ENCODE data around the gene RASD1.
"Not testable (repeated sequence)": the region's sequence is repeated elsewhere in the genome, so short reads cannot be mapped to it uniquely, and the experiment has no call there.

Gene RASD1

DNA sequence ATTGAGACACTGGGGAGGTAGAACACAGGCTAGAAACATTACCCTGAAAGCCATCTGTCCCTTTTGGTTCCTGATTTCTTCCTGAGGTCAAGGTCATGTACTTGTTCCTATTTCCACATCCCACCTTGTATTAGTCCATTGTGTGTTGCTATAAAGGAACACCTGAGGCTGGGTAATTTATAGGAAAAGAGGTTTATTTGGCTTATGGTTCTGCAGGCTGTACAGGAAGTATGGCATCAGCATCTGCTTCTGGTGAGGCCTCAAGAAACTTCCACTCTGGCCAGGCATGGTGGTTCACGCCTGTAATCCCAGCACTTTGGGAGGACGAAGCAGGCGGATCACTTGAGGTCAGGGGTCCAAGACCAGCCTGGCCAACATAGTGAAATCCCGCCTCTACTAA lies 26.8 kb downstream of the RASD1 start:
- no peak for DNase-seq (ENCODE audit: low read depth, low spot score)

DNA sequence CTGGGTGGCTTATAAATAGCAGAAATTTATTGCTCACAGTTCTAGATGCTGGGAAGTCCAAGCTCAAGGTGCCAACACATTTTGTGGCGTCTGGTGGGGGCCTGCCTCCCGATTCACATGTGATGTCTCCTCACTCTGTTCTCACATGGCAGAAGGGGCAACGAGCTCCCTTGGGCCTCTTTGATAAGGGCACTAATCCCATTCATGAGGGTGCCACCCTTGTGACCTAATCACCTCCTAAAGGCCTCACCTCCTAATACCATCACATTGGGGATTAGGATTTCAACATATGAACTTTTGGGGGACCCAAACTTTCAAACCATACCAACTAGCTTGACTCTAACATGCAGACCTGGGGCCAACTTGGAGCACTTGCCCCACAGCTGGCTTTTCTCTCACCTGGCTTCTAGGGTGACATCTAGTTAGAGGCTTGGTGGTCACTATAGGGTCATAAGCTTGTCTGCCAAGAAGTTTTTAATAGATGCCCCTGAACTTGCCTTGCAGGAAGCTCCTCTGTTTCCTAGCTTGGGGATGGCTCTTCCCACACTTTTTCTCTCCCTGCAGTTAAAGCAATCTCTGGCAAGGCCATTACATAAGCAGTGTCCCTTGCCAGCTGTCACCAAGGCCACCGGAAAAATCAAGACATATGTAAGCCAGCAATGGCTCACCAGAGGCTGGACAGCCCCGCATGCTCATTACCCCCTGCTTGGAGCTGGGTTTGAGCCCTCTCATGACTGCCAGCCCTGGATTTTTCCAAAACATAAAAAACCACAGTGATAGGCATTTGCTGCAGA lies 27.8 kb downstream of the RASD1 start:
- DNase-seq (ENCODE audit: low read depth, low spot score): no peak

DNA sequence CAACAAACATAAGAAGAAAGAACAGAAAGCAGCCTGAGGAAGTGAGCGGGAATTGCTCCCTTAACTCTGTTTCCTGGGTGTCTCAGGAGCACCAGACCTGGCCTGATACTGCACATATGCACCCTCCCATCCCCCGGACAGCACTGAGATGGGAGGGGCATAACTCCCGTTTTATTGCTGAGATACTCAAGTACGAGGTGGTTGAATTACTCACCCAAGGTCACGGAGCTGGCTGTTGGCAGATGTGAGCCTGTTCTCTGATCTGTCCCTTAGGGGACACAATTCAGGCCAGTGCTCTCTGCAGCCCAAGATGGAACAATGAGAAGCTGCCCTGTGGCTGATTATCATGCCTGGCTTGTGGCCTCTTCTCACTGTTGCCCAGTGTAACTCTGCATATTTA lies 28.5 kb downstream of the RASD1 start:
- DNase-seq (ENCODE audit: low read depth, low spot score): no peak

DNA sequence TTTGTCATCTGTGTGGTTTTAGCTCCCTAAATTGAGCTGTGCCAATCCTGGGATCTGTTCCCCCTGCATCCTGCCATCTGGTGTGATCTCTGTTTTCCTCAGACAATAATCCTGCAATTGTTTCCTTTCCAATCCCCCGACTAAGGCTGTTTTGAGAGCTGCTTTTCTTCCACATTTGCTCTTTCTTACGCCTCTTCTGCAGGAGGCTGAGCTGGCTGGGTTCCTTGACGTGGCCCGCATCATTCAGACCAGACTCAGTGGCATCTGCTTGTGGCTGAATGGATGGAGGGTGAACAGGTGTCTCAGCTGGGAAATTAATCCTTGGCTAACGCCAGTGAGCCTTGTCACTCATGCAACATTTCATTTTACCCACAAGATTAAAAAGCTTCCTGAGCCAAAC lies 29.2 kb downstream of the RASD1 start:
- DNase-seq (ENCODE audit: low read depth, low spot score): no peak

DNA sequence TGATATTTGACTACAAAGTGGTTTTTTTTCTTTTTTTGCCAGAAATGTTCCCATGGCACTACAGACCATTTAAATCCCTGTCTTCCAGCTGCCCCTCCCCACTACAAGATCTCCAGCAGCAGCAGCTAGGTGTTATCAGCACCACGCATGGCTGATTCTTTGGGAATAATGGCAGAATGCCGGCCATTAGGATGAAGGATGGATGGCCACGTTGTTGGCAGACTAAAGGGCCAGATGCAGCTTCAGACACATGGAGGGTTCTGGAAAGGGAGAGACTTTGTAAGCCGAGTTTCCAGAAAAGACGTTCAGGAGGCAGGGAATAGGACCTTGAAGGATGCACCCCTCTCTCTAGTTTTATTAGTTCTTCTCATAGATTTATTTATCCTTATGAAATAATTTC lies 29.7 kb downstream of the RASD1 start:
- no peak for DNase-seq (ENCODE audit: low read depth, low spot score)

DNA sequence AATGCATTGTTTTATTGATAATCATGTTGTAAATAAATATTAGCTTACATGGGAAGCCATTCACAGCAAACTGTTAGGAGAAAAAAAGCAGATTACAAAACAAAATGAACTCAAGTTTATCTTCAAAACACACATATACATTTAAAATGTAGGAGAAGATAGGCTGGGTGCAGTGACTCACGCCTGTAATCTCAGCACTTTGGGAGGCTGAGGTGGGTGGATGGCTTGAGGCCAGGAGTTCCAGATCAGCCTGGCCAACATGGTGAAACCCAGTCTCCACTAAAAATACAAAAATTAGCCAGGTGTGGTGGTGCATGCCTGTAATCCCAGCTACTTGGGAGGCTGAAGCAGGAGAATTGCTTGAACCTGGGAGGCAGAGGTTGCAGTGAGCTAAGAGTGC lies 30.3 kb downstream of the RASD1 start:
- DNase-seq (ENCODE audit: low read depth, low spot score): not testable (repeated sequence)

DNA sequence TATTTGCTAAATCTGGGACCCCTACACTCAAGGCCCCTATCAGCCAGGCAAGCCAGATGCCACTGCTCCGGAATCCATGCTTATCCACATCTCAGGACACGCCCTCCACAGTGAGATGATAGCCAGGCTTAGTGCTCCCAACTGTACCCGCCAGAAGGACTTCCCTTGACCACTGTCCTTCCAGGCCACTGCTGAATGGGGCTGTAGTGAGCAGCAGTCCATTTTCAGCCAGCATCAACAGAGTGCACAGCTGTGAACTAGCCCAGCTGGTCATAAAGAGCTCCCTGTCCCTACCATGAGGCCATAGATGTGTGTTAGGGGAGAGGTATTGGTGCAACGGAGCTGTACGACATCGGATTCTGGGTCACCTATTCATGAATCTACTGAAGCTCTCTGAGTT lies 32.4 kb downstream of the RASD1 start:
- no peak for DNase-seq (ENCODE audit: low read depth, low spot score)

DNA sequence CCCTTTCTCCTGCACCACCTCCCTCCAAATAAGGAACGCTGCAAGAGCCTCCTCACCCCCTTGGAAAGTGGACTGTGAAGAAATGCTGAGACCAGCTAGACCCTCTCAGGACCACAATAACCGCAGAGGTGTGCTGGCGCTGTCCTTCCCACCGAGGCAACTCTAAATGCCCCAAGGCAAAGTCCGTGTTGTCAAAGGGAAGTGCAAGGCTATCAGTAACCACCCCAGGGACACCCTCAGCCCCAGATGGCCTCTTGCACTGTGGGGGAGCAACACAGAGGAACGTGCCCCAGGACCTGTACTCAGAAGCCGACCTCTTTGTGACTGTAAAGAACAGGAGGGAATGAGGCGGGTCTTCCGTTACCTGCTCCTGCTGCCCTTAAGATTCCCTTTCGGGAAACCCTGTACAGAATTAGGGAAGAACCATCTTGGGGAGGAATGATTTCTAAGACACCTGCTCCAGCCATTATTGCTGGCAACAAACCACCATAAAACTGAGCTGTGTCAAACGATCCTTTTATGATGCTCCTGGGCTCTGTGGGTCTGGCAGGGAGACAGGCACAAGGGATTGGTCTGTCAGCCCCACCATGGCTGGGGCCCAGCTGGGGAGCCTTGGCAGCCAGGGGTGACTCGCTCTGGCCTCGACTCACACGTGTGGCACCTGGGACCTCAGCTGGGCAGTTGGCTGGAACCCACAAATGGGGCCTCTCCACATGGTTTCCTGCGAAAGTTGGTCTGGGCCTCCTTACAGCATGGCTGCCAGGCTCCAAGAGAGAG lies 34.0 kb downstream of the RASD1 start:
- DNase-seq (ENCODE audit: low read depth, low spot score): no peak

DNA sequence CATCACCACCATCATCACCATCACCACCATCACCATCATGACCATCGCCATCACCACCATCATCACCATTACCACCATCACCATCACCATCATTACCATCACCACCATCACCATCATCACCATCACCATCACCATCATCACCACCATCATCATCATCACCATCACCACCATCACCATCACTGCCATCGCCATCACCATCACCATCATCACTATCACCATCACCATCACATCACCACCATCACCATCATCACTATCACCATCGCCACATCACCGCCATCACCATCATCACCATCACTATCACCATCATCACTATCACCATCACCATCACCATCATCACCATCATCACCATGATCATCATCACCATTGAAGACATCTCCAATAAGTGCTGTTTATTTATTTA lies 36.2 kb downstream of the RASD1 start:
- no peak for DNase-seq (ENCODE audit: low read depth, low spot score)

DNA sequence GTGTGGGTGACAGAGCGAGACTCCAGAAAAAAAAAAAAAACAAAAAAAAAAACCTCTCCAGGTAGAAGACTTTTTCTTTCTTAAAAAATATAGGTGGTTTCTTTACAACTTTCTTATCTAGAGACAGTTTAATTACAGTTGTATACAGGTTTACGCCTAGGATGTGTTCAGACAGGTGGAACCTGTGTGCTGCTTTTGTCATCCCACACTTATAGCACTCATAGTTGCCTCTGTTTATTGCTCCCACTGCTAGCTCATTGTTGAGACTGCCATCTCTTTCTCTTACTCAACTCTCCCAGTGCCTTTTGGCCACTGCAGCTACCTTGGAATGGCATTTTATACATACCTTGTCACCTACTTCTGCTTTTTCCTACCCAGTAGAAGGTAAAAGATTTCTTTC lies 38.5 kb downstream of the RASD1 start:
- no peak for DNase-seq (ENCODE audit: low read depth, low spot score)

DNA sequence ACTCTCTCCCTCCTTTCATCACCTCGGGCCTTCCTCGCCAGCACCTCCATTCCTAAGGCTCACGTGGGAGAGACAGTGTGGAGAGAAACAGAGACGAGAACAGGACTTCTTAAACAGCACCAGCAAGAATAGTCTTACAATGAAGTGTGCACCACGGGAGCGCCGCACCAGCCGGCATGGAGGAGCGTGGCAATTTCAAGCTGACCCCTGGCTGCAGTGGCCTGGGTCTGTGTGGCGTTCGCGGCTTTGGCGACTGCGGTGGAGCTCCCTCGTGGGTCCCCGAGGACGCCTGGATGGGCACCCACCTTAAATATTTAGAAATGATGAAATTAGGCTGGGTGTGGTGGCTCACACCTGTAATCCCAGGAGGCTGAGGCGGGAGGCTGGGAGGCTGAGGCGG lies 39.9 kb downstream of the RASD1 start:
- no peak for DNase-seq (ENCODE audit: low read depth, low spot score)

DNA sequence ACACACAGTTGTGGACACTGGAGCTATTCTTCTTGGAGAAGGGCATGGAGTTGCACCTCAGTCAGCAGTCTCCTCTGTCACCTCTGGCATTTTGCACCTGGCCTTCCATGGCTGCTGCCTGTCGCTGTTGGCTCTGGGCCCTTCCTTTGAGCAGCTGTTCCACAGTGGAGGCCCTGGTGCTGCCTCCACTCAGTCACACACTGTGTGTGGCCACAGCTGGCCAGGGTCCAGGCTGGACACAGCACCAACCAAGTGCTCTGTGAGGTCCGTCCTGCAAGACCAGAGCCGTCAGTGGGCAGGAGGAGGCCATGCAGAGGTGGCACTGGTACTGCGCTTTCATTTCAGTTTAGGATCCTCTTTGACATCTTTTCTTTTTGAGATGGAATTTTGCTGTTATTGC lies 41.0 kb downstream of the RASD1 start:
- DNase-seq (ENCODE audit: low read depth, low spot score): no peak

DNA sequence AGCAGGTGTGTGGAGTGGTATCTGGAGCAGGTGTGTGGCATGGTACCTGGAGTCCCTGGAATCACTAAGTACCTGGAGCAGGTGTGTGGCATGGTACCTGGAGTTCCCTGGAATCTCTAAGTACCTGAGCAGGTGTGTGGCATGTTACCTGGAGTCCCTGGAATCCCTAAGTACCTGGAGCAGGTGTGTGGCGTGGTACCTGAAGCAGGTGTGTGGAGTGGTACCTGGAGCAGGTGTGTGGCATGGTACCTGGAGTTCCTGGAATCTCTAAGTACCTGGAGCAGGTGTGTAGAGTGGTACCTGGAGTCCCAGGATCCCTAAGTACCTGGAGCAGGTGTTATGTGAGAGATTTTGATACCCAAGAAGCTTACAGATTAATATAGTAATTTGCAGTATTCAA lies 41.5 kb downstream of the RASD1 start:
- DNase-seq (ENCODE audit: low read depth, low spot score): not testable (repeated sequence)

DNA sequence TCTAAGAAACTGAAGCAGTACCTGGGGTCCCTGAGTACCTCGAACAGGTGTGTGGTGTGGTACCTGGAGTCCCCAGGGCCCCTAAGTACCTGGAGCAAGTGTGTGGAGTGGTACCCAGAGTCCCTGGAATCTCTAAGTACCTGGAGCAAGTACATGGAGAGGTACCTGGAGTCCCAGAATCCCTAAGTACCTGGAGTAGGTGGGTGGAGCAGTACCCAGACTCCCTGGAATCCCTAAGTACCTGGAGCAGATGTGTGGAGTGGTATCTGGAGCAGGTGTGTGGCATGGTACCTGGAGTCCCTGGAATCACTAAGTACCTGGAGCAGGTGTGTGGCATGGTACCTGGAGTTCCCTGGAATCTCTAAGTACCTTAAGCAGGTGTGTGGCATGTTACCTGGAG lies 41.9 kb downstream of the RASD1 start:
- DNase-seq (ENCODE audit: low read depth, low spot score): no peak

DNA sequence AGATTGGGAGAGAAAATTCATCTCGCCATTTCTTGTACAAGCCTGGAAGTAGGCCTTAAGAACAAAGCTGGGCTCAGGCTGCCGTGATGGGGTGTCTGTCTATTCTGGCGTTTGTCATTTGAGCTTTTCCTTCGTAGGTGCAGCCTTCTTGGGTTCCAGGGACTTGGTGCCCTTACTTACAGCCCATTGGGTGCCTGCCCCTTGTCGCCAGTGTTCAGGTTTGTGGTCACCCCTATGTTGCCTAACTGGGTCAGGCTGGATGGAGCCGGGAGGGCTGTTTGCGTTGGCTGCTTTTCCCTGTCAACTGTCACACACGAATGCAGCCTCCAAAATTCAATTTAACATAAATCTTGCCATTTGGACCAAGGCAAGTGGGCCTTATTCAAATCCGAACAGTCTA lies 43.1 kb downstream of the RASD1 start:
- no peak for DNase-seq (ENCODE audit: low read depth, low spot score)

DNA sequence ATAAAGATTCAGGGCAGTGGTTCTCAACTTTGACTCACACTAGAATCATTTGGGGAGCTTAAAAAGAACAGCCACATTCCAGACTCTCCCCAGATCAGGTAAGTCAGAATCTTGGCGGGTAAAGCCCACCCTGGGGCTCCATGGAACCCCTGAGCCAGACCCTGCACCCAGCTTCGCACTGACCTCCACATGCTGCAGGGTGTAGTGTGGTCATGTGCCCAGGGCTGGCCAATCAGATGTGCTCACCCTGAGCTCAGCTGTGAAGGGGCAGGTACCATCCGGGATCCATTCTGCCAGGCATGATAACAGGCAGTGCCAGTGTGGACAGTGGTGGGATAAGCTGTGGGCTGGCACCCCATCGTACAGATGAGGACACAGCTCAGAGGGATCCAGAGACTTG lies 47.5 kb downstream of the RASD1 start:
- DNase-seq (ENCODE audit: low read depth, low spot score): no peak

DNA sequence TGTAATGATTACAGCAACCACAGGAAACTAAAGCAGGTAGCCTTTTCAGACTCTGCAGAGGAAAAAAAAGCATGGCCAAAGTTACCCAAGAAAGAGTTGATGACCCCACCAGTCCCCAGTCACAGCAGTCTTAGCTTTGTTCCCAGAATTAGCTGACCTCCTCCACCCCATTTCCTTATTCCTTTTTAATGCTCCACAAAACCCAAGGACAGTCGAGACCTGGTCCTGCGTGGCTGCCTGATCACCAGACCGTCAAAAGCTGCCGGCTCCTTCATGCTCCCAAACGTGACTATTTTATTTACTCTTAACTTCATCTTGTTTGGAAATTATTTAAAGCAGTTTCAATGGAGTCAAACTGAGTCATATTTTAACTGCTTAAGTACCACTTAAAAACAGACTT lies 48.1 kb downstream of the RASD1 start:
- no peak for DNase-seq (ENCODE audit: low read depth, low spot score)

DNA sequence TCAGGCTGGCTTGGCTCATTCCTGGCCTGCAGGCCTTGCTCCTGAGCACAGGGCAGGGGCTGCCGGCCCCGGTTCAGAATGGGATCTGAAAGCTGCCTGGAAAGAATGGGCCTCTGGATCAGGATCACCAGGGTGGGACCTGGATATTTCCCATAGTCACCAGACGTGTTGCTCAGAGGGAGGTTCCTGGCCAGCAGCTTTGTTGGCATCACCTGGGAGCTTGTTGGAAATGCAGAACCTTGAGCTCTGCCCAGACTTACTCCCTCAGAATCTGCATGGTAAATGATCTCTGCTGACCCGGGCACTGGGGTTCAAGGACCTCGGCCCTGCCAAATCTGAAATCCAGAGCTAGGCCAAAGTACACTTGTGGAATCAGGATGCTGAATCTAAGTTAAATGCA lies 48.9 kb downstream of the RASD1 start:
- DNase-seq (ENCODE audit: low read depth, low spot score): no peak

DNA sequence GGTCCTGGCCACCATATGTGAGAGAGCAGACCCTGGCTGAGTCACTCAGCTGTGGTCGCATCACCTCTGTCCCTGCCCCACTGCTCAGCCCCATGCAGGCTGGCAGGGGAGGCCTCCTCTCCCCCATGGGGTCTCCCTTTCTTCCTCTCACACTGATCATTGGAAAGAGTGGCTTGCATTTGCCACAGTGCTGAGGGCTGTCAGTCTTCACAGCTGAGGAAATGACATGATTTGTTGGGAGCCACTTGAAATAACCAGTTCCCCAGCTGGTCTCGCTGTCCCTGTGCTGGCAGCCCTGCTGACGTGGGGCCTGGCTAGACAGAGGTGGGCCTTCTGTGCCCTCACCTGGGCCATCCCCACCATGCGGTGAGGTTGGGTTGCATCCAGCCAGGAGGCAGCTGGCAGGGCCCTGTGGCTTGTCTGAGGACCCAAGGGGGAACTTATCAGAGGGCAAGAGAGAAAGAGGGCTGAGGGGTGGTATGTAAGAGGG lies 49.5 kb downstream of the RASD1 start:
- DNase-seq (ENCODE audit: low read depth, low spot score): no peak

DNA sequence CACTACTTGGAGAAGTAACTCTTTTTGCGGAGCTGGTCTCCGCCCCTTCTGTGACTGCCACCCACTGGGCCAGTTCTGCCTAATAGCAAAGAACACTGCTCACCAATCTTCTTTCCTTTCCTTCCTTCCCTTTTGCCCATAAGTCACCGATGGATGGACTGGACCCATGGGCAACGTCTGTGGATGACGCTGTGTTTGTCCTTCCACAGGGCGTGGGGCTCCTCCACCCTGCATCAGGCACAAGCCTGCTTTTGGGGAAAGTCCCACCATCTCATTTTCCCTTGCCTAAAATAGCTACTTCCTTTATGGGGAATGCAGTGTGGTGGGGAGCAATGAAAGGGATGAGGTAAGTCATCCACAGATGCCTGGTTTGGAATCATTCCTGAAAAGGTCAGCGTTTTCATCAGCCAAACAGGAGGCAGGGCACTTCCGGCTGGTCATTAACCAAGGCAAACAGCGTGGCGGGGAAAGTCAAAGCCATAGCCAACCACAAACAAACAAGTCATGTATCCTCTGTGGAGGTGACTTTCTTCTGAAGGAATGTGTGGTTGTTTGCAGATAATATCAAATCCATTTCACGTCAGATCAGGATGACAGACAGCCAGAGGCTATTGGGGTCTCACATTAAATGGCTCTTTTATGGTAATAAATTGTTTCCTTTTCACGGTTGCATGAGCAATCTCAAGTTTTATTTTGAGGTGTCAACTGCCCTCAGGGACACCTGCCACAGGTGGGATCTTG lies 50.1 kb downstream of the RASD1 start:
- no peak for DNase-seq (ENCODE audit: low read depth, low spot score)

DNA sequence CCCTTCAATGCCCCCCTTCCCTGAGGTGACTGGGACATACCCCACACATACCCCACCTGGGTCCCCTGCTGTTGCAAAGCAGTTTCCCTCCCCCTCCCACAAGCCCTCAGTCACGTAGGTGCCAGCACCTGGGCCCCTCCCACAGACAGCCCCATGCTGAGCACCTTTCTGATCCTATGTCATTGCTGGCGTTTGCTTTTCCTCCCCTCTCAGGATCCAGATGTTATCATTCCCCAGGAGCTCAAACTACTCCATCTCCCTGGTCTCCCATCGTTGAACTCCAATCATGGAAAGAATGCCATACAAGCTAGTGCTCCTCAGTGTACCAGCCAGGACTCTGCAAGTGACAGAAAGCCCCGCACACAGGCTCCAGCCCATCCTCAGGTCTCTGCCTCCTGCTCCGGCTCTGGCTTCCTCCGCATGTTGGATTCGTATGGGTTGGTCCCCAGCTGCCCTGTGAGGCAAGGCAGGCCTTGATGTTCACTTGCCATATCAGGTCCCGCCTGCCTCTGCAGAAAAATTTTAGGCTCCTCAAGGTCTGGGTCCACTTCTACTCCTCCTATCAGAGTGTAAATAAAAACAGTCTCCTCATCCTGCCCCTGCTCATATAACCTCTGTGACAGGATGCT lies 50.8 kb downstream of the RASD1 start:
- DNase-seq (ENCODE audit: low read depth, low spot score): no peak

All from iPS DF 19.7 (cell line).